ENCODE data around the gene C20orf141. TPM values are rescaled to one million over a fixed set of nuclear protein-coding genes. Genes with fewer than 3 reads are reported as not detected.

The C20orf141 gene
- total RNA-seq, 1 experiment from 2014 or later = not detected

GRCh38 chr20:2817341-2817726 is 2.5 kb downstream of the C20orf141 start:
- peaks cover 6% of the 10 kb centered on the region for H3K23me2 ChIP-seq (ENCODE audit: insufficient read length, low read depth, low read length, poor library complexity, severe bottlenecking)
- H3K27me3 ChIP-seq (ENCODE audit: insufficient read depth, low read length) = peaks cover 9% of the 10 kb centered on the region; the same call in 1 of the 2 replicates

More at GRCh38 chr20:2817341-2817726, 2.5 kb downstream of the C20orf141 start:
- TF ChIP-seq CTCF (conservative IDR thresholded peaks at IDR 0.05) = no peak
- no peak for DNase-seq
- Histone ChIP-seq H3K79me1 (ENCODE audit: insufficient read depth, low read depth, low read length, poor library complexity, severe bottlenecking) (no peaks in the 10 kb centered on the region), H4K20me1 (ENCODE audit: control insufficient read depth, insufficient read depth, insufficient read length) (no peaks in the 10 kb centered on the region), H2AK5ac (ENCODE audit: insufficient read length, low read length) (no peak overlapping the region), H2BK120ac (ENCODE audit: low read depth, low read length, poor library complexity, severe bottlenecking) (no peak overlapping the region), H3K4me1 (ENCODE audit: insufficient read depth, low read length) (no peaks in the 10 kb centered on the region), H2BK5ac (ENCODE audit: insufficient read length, low read length) (no peak overlapping the region), H3K18ac (ENCODE audit: insufficient read length, low read depth, low read length) (no peak overlapping the region), H3K27ac (ENCODE audit: insufficient read length, low read depth, low read length) (no peak overlapping the region), H4K8ac (replicated peaks; ENCODE audit: insufficient read length, low read depth, low read length) (no peak overlapping the region), H3K4me2 (ENCODE audit: insufficient read depth, insufficient read length, low read length) (no peak overlapping the region), H3K79me2 (ENCODE audit: insufficient read depth, low read length) (no peaks in the 10 kb centered on the region), H3K9ac (ENCODE audit: extremely low read depth, insufficient read length, low read length) (no peak overlapping the region), H2BK12ac (ENCODE audit: insufficient read length, low read depth, low read length) (no peak overlapping the region), H3K4ac (ENCODE audit: low read depth, low read length) (no peak overlapping the region), H2BK20ac (ENCODE audit: low read depth, low read length, poor library complexity, severe bottlenecking) (no peak overlapping the region), H4K5ac (ENCODE audit: insufficient read length, low read depth, low read length) (no peak overlapping the region), H2AFZ (ENCODE audit: low read length) (no peak overlapping the region), H2BK15ac (ENCODE audit: low read depth, low read length) (no peak overlapping the region), H3K14ac (ENCODE audit: insufficient read depth, low read length) (no peak overlapping the region), H4K91ac (ENCODE audit: insufficient read length, low read depth, low read length) (no peak overlapping the region), H3K23ac (ENCODE audit: insufficient read length, low read depth, low read length) (no peak overlapping the region), H3K56ac (ENCODE audit: insufficient read length, low read depth, low read length) (no peak overlapping the region), H3K9me3 (ENCODE audit: control insufficient read depth, low read depth, low read length) (no peaks in the 10 kb centered on the region), H3T11ph (ENCODE audit: low read length) (no peak overlapping the region)
- Mint-ChIP-seq H3K4me3 (no peak overlapping the region; a peak in 1 of 5 replicates), H3K27me3 (ENCODE audit: low read depth) (peaks cover 29% of the 10 kb centered on the region), H3K4me1 (peaks cover 18% of the 10 kb centered on the region in 2 experiments), H3K9me3 (peaks cover 6 to 9% of the 10 kb centered on the region in 2 experiments; a peak in 4 of 5 replicates), H3K27ac (no peak overlapping the region), H3K36me3 (ENCODE audit: insufficient read depth in 1 of 3, low read depth in 3 of 3) (no peaks in the 10 kb centered on the region; a peak in 1 of 7 replicates)
- no CpG with 5 or more reads among the region's 2 CpGs for WGBS (ENCODE audit: extremely low coverage, insufficient read length, low lambda C conversion rate)
